T47D (cell line): ENCODE results near the gene PLAA.

Experiments
- DNase-seq, 2 experiments: peaks; one replicate each; pipeline versions ENCODE4 v3.0.0 to v3.0.0-alpha.2; 2011 to 2012; ENCODE audit warnings: low read depth in 1 of 2, low spot score in 1 of 2
- JUND ChIP-seq: IDR thresholded peaks from 2 replicates; pipeline ENCODE4 v1.6.1; 2012; ENCODE audit warnings: low read depth
- in situ Hi-C: cut with HindIII; loops from 2 replicates; pipeline ENCODE4 v1.10.0; 2016; ENCODE audit warnings: low sequenced_read_pairs, low pct_unique_long_range_greater_than_20kb

PLAA gene

GRCh38 chr9:26951794-26952193 is 4.8 kb upstream of the PLAA start:
- TF ChIP-seq JUND, result no peak
- in situ Hi-C loops, result no loop called here

GRCh38 chr9:26950521-26950920 is 3.5 kb upstream of the PLAA start:
- no peak for TF ChIP-seq JUND
- in situ Hi-C loops, result no loop called here
- DNase-seq, result no peak

More at GRCh38 chr9:26951794-26952193, 4.8 kb upstream of the PLAA start:
- DNase-seq, result no peak

- no peak for TF ChIP-seq JUND
- in situ Hi-C loops, result no loop called here
- DNase-seq, result no peak
Observed at GRCh38 chr9:26949637-26950069, 2.6 kb upstream of the PLAA start.

GRCh38 chr9:26947736-26948135 is 694 bp upstream of the PLAA start:
- in situ Hi-C loops, result no loop called here
- no peak for DNase-seq
- no peak for TF ChIP-seq JUND

- TF ChIP-seq JUND, result no peak
- DNase-seq, result no peak
- in situ Hi-C loops, result no loop called here
Observed at GRCh38 chr9:26945591-26945990, 1.5 kb downstream of the PLAA start.

GRCh38 chr9:26940779-26941178 is 6.3 kb downstream of the PLAA start:
- DNase-seq, result no peak
- in situ Hi-C loops, result no loop called here
- TF ChIP-seq JUND, result no peak

- in situ Hi-C loops, result no loop called here
- DNase-seq, result no peak
Observed at GRCh38 chr9:26939955-26940711, 6.9 kb downstream of the PLAA start.

GRCh38 chr9:26937816-26938371 is 9.1 kb downstream of the PLAA start:
- in situ Hi-C loops, result no loop called here
- DNase-seq, result no peak
- no peak for TF ChIP-seq JUND

More at GRCh38 chr9:26939955-26940711, 6.9 kb downstream of the PLAA start:
- no peak for TF ChIP-seq JUND

- DNase-seq, result no peak
- no peak for TF ChIP-seq JUND
- in situ Hi-C loops, result no loop called here
Observed at GRCh38 chr9:26935847-26936246, 11.2 kb downstream of the PLAA start.

GRCh38 chr9:26928902-26929495 is 18.0 kb downstream of the PLAA start:
- no peak for TF ChIP-seq JUND
- no peak for DNase-seq
- in situ Hi-C loops, result no loop called here

GRCh38 chr9:26925609-26926008 is 21.4 kb downstream of the PLAA start:
- in situ Hi-C loops, result no loop called here
- no peak for DNase-seq
- TF ChIP-seq JUND, result no peak

GRCh38 chr9:26919698-26920097 is 27.3 kb downstream of the PLAA start:
- in situ Hi-C loops, result no loop called here
- no peak for TF ChIP-seq JUND
- DNase-seq, result no peak

GRCh38 chr9:26913138-26913668 is 33.8 kb downstream of the PLAA start:
- in situ Hi-C loops, result no loop called here

GRCh38 chr9:26904671-26905070 is 42.4 kb downstream of the PLAA start:
- in situ Hi-C loops, result no loop called here
- TF ChIP-seq JUND, result no peak

More at GRCh38 chr9:26913138-26913668, 33.8 kb downstream of the PLAA start:
- TF ChIP-seq JUND, result no peak
- DNase-seq, result no peak

More at GRCh38 chr9:26904671-26905070, 42.4 kb downstream of the PLAA start:
- no peak for DNase-seq
